HEK293 (cell line): Measurements from ENCODE around the gene IFT172.
A peak's percentile ranks its signal among the peaks of the same experiment; 100 is the strongest.

Experiments
- BCL11A ChIP-seq: fragments of 450-650 bp; formaldehyde crosslinking; IDR thresholded peaks from 2 replicates; pipeline ENCODE4 v1.5.1; 2016; ENCODE audit warnings: low read depth, missing biosample characterization, missing genetic modification characterization
- FEZF1 ChIP-seq: fragments of 450-650 bp; formaldehyde crosslinking; IDR thresholded peaks from 2 replicates; pipeline ENCODE4 v1.5.1; 2016; ENCODE audit warnings: missing biosample characterization, missing genetic modification characterization
- KLF16 ChIP-seq: fragments of 450-650 bp; formaldehyde crosslinking; IDR thresholded peaks from 2 replicates; pipeline ENCODE4 v1.5.1; 2017; ENCODE audit warnings: missing biosample characterization, missing genetic modification characterization
- MEIS1 ChIP-seq: sonication (generic); formaldehyde crosslinking; IDR thresholded peaks from 2 replicates; pipeline ENCODE4 v1.8.1; 2022; ENCODE audit warnings: missing genetic modification reagents, mild to moderate bottlenecking, borderline replicate concordance
- MZF1 ChIP-seq: fragments of 450-650 bp; formaldehyde crosslinking; IDR thresholded peaks from 2 replicates; pipeline ENCODE4 v1.5.1; 2017; ENCODE audit warnings: missing biosample characterization, missing genetic modification characterization, borderline replicate concordance
- OSR2 ChIP-seq: fragments of 450-650 bp; formaldehyde crosslinking; IDR thresholded peaks from 2 replicates; pipeline ENCODE4 v1.5.1; 2016; ENCODE audit warnings: missing biosample characterization, missing genetic modification characterization
- OVOL3 ChIP-seq: fragments of 450-650 bp; formaldehyde crosslinking; IDR thresholded peaks from 2 replicates; pipeline ENCODE4 v1.5.1; 2016; ENCODE audit warnings: missing biosample characterization, missing genetic modification characterization
- SALL2 ChIP-seq: fragments of 450-650 bp; formaldehyde crosslinking; IDR thresholded peaks from 2 replicates; pipeline ENCODE4 v1.5.0; 2017; ENCODE audit warnings: missing biosample characterization, mild to moderate bottlenecking, missing genetic modification characterization, borderline replicate concordance
- SP3 ChIP-seq: fragments of 450-650 bp; formaldehyde crosslinking; IDR thresholded peaks from 2 replicates; pipeline ENCODE4 v1.5.1; 2016; ENCODE audit warnings: missing biosample characterization, missing genetic modification characterization
- YY2 ChIP-seq: fragments of 450-650 bp; formaldehyde crosslinking; IDR thresholded peaks from 2 replicates; pipeline ENCODE4 v1.5.1; 2016; ENCODE audit warnings: missing biosample characterization, missing genetic modification characterization
- ZBTB21 ChIP-seq: fragments of 450-650 bp; formaldehyde crosslinking; IDR thresholded peaks from 2 replicates; pipeline ENCODE4 v1.5.1; 2017; ENCODE audit warnings: missing biosample characterization, missing genetic modification characterization
- ZBTB8A ChIP-seq: fragments of 450-650 bp; formaldehyde crosslinking; IDR thresholded peaks from 2 replicates; pipeline ENCODE4 v1.5.1; 2016; ENCODE audit warnings: missing biosample characterization, missing genetic modification characterization
- ZFP3 ChIP-seq: fragments of 450-650 bp; formaldehyde crosslinking; IDR thresholded peaks from 2 replicates; pipeline ENCODE4 v1.5.1; 2016; ENCODE audit warnings: low read depth, missing biosample characterization, missing genetic modification characterization
- ZNF157 ChIP-seq: fragments of 450-650 bp; formaldehyde crosslinking; IDR thresholded peaks from 2 replicates; pipeline ENCODE4 v1.5.1; 2016; ENCODE audit warnings: missing biosample characterization, missing genetic modification characterization
- ZNF239 ChIP-seq: fragments of 450-650 bp; formaldehyde crosslinking; IDR thresholded peaks from 2 replicates; pipeline ENCODE4 v1.5.1; 2016; ENCODE audit warnings: missing biosample characterization, missing genetic modification characterization
- ZNF248 ChIP-seq: fragments of 450-650 bp; formaldehyde crosslinking; IDR thresholded peaks from 2 replicates; pipeline ENCODE4 v1.5.1; 2017; ENCODE audit warnings: missing biosample characterization, missing genetic modification characterization
- ZNF274 ChIP-seq, 2 experiments: fragments of 200-500 bp in 1 of 2; fragments of 450-650 bp in 1 of 2; sonication (Bioruptor generic) in 1 of 2; formaldehyde crosslinking in 1 of 2; IDR thresholded peaks; 2 replicates each; pipeline versions ENCODE4 v1.5.1 to v1.6.1; 2014 to 2016; ENCODE audit warnings: borderline replicate concordance in 1 of 2, inconsistent platforms in 1 of 2, low read length in 1 of 2, missing biosample characterization in 1 of 2, missing genetic modification characterization in 1 of 2
- ZNF292 ChIP-seq: fragments of 450-650 bp; formaldehyde crosslinking; IDR thresholded peaks from 2 replicates; pipeline ENCODE4 v1.5.1; 2016; ENCODE audit warnings: low read depth, missing biosample characterization, missing genetic modification characterization, borderline replicate concordance
- ZNF311 ChIP-seq: fragments of 450-650 bp; formaldehyde crosslinking; IDR thresholded peaks from 2 replicates; pipeline ENCODE4 v1.5.1; 2017; ENCODE audit warnings: missing biosample characterization, missing genetic modification characterization, borderline replicate concordance
- ZNF416 ChIP-seq: fragments of 450-650 bp; formaldehyde crosslinking; IDR thresholded peaks from 2 replicates; pipeline ENCODE4 v1.5.1; 2016; ENCODE audit warnings: missing biosample characterization, missing genetic modification characterization
- ZNF48 ChIP-seq: fragments of 450-650 bp; formaldehyde crosslinking; IDR thresholded peaks from 2 replicates; pipeline ENCODE4 v1.5.1; 2016; ENCODE audit warnings: missing biosample characterization, missing genetic modification characterization
- ZNF529 ChIP-seq: fragments of 450-650 bp; formaldehyde crosslinking; IDR thresholded peaks from 2 replicates; pipeline ENCODE4 v1.5.1; 2017; ENCODE audit warnings: missing genetic modification characterization, missing biosample characterization; ENCODE audit not compliant: insufficient replicate concordance
- ZNF549 ChIP-seq: fragments of 450-650 bp; IDR thresholded peaks from 2 replicates; pipeline ENCODE4 v1.5.1; 2018; ENCODE audit warnings: missing biosample characterization, missing genetic modification characterization, mild to moderate bottlenecking, inconsistent platforms, moderate library complexity
- ZNF621 ChIP-seq: fragments of 450-650 bp; formaldehyde crosslinking; IDR thresholded peaks from 2 replicates; pipeline ENCODE4 v1.5.1; 2017; ENCODE audit warnings: missing biosample characterization, missing genetic modification characterization
- ZNF701 ChIP-seq: fragments of 450-650 bp; formaldehyde crosslinking; IDR thresholded peaks from 2 replicates; pipeline ENCODE4 v1.5.1; 2016; ENCODE audit warnings: missing biosample characterization, missing genetic modification characterization
- ZNF707 ChIP-seq: fragments of 450-650 bp; formaldehyde crosslinking; IDR thresholded peaks from 2 replicates; pipeline ENCODE4 v1.5.1; 2016; ENCODE audit warnings: missing biosample characterization, missing genetic modification characterization
- TF ChIP-seq, protein P1 (sequence below): fragments of 450-650 bp; formaldehyde crosslinking; IDR thresholded peaks from 2 replicates; pipeline ENCODE4 v1.5.1; 2016; ENCODE audit warnings: missing biosample characterization, missing genetic modification characterization, low read depth
- TF ChIP-seq, protein P2 (sequence below): fragments of 450-650 bp; formaldehyde crosslinking; IDR thresholded peaks from 2 replicates; pipeline ENCODE4 v1.5.1; 2016; ENCODE audit warnings: missing biosample characterization, missing genetic modification characterization
- TF ChIP-seq, protein P3 (sequence below): fragments of 450-650 bp; formaldehyde crosslinking; IDR thresholded peaks from 2 replicates; pipeline ENCODE4 v1.5.1; 2017; ENCODE audit warnings: missing biosample characterization, missing genetic modification characterization
- TF ChIP-seq, protein P4 (sequence below): fragments of 450-650 bp; formaldehyde crosslinking; IDR thresholded peaks from 2 replicates; pipeline ENCODE4 v1.5.1; 2016; ENCODE audit warnings: missing biosample characterization, missing genetic modification characterization
- TF ChIP-seq, protein P5 (sequence below): fragments of 450-650 bp; IDR thresholded peaks from 2 replicates; pipeline ENCODE4 v1.5.1; 2018; ENCODE audit warnings: missing biosample characterization, mild to moderate bottlenecking, missing genetic modification characterization

Gene IFT172

DNA sequence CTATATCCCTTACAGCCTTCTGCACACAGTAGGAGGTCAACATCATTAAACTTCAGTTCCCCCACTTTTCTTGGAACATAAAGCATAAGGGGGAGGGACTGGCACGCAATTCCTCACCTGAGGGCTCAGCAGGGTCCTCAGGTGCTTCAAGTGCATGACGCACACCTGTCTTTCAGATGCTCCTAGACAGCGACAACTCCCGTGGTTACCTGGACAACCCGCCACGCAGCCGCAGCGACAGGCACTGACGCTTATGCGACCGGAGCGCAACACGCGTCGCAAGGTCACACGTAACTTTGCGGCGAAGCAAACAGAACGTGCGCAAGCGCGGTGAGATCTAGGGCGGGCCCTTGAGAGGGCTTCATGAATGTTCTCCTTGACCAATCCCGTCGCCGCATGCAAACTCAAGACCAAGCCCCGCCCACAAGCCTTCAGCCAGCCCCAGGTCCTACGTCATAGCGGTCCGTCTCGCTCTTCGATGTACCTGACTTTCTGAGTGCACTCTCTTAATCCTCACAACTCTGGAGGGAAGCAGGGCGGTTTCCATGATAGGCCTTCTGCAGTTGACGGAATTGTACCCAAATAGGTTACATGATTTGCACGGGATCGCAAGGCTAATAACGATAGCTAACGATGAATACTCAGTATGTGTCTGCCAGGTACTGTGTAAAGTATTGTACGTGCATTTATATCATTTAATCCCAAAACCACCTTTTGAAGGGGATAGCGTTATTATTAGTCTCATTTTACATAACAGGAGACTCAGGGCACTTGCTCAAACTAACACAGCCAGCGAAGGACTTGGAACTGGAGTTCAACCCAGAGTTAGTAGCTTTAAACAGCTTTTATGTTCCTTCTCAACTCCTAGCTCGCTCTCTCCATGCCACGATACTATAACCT, at the start of gene IFT172 (continued):
- peak; percentile 78 for TF ChIP-seq SP3 (tag by site-specific recombination)
- TF ChIP-seq, protein P1, sequence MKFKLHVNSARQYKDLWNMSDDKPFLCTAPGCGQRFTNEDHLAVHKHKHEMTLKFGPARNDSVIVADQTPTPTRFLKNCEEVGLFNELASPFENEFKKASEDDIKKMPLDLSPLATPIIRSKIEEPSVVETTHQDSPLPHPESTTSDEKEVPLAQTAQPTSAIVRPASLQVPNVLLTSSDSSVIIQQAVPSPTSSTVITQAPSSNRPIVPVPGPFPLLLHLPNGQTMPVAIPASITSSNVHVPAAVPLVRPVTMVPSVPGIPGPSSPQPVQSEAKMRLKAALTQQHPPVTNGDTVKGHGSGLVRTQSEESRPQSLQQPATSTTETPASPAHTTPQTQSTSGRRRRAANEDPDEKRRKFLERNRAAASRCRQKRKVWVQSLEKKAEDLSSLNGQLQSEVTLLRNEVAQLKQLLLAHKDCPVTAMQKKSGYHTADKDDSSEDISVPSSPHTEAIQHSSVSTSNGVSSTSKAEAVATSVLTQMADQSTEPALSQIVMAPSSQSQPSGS (tag by site-specific recombination), result 0 out of 2 replicates have a peak, but pooled peaks have one; percentile 37
- TF ChIP-seq ZNF416 (tag by site-specific recombination), result no peak
- TF ChIP-seq ZBTB21, result peak; percentile 87
- no peak for TF ChIP-seq ZNF707 (tag by site-specific recombination)
- TF ChIP-seq BCL11A (tag by site-specific recombination), result no peak
- TF ChIP-seq ZNF248 (tag by site-specific recombination), result no peak
- TF ChIP-seq, protein P2, sequence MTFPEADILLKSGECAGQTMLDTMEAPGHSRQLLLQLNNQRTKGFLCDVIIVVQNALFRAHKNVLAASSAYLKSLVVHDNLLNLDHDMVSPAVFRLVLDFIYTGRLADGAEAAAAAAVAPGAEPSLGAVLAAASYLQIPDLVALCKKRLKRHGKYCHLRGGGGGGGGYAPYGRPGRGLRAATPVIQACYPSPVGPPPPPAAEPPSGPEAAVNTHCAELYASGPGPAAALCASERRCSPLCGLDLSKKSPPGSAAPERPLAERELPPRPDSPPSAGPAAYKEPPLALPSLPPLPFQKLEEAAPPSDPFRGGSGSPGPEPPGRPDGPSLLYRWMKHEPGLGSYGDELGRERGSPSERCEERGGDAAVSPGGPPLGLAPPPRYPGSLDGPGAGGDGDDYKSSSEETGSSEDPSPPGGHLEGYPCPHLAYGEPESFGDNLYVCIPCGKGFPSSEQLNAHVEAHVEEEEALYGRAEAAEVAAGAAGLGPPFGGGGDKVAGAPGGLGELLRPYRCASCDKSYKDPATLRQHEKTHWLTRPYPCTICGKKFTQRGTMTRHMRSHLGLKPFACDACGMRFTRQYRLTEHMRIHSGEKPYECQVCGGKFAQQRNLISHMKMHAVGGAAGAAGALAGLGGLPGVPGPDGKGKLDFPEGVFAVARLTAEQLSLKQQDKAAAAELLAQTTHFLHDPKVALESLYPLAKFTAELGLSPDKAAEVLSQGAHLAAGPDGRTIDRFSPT (tag by site-specific recombination), result no peak
- TF ChIP-seq ZNF701 (tag by site-specific recombination), result no peak
- no peak for TF ChIP-seq ZNF274 (IDR thresholded peaks at IDR 0.05; ENCODE audit: low read length)
- no peak for TF ChIP-seq ZNF274 (tag by site-specific recombination; IDR thresholded peaks at IDR 0.05; ENCODE audit: borderline replicate concordance)
- TF ChIP-seq KLF16, result no peak
- no peak for TF ChIP-seq ZNF239 (tag by site-specific recombination)
- TF ChIP-seq MEIS1 (CRISPR knock-in tag), result no peak
- TF ChIP-seq, protein P3, sequence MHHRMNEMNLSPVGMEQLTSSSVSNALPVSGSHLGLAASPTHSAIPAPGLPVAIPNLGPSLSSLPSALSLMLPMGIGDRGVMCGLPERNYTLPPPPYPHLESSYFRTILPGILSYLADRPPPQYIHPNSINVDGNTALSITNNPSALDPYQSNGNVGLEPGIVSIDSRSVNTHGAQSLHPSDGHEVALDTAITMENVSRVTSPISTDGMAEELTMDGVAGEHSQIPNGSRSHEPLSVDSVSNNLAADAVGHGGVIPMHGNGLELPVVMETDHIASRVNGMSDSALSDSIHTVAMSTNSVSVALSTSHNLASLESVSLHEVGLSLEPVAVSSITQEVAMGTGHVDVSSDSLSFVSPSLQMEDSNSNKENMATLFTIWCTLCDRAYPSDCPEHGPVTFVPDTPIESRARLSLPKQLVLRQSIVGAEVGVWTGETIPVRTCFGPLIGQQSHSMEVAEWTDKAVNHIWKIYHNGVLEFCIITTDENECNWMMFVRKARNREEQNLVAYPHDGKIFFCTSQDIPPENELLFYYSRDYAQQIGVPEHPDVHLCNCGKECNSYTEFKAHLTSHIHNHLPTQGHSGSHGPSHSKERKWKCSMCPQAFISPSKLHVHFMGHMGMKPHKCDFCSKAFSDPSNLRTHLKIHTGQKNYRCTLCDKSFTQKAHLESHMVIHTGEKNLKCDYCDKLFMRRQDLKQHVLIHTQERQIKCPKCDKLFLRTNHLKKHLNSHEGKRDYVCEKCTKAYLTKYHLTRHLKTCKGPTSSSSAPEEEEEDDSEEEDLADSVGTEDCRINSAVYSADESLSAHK (tag by site-specific recombination), result no peak
- no peak for TF ChIP-seq ZNF157
- no peak for TF ChIP-seq OVOL3 (tag by site-specific recombination)
- TF ChIP-seq, protein P4, sequence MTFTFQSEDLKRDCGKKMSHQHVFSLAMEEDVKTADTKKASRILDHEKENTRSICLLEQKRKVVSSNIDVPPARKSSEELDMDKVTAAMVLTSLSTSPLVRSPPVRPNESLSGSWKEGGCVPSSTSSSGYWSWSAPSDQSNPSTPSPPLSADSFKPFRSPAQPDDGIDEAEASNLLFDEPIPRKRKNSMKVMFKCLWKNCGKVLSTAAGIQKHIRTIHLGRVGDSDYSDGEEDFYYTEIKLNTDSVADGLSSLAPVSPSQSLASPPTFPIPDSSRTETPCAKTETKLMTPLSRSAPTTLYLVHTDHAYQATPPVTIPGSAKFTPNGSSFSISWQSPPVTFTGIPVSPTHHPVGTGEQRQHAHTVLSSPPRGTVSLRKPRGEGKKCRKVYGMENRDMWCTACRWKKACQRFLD (tag by site-specific recombination), result no peak
- TF ChIP-seq ZNF311, result no peak
- TF ChIP-seq ZNF621, result no peak
- TF ChIP-seq ZNF48 (tag by site-specific recombination), result no peak
- TF ChIP-seq, protein P5, sequence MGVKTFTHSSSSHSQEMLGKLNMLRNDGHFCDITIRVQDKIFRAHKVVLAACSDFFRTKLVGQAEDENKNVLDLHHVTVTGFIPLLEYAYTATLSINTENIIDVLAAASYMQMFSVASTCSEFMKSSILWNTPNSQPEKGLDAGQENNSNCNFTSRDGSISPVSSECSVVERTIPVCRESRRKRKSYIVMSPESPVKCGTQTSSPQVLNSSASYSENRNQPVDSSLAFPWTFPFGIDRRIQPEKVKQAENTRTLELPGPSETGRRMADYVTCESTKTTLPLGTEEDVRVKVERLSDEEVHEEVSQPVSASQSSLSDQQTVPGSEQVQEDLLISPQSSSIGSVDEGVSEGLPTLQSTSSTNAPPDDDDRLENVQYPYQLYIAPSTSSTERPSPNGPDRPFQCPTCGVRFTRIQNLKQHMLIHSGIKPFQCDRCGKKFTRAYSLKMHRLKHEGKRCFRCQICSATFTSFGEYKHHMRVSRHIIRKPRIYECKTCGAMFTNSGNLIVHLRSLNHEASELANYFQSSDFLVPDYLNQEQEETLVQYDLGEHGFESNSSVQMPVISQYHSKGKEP (tag by site-specific recombination), result no peak
- no peak for TF ChIP-seq YY2 (tag by site-specific recombination)
- no peak for TF ChIP-seq OSR2 (tag by site-specific recombination)
- TF ChIP-seq SALL2 (tag by site-specific recombination), result no peak
- no peak for TF ChIP-seq ZFP3
- TF ChIP-seq ZNF292 (tag by site-specific recombination), result no peak
- no peak for TF ChIP-seq ZBTB8A (tag by site-specific recombination)
- TF ChIP-seq ZNF549, result no peak
- TF ChIP-seq MZF1, result no peak
- TF ChIP-seq ZNF529 (tag by site-specific recombination), result no peak
- no peak for TF ChIP-seq FEZF1
